ENCODE data around the gene RAD52.

DNA sequence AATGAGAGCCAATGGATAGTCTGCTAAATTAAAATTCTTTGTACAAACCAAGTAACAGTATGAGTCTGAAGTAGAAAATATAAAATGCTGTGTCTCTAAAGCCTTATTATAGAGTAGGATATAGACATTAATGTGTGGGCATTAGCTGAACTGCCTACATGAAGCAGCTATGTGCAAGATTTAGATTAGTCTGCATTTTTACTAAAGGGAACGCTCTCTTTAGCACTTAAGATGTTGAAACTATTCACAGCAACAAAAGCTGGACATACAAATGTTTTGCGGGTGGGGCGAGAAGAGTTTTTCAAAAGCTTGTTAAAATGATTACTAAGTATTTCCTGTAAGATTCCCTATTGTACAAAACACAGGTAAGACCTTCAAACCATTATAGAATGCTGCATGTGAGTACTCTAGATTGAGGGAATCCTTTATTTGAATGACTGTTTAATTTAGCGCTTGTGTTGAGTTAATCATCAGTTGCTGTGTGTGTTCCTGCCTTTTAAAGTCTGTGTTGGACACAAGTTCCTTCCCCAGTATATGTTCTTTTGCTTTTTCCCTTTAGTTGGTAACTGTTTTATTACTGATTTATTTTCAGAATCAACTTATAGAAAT, 87.1 kb downstream of the RAD52 start:
- TF ChIP-seq POLR2AphosphoS5 (IDR thresholded peaks at IDR 0.05) = no peak
- TF ChIP-seq POLR2A (IDR thresholded peaks at IDR 0.05) = no peak
